Colon (tissue), 2 donors: ENCODE data around the gene IL7R.

Experiments
- FAIRE-seq: peaks from 2 replicates; lab custom pipeline; 2012; peaks lifted over from hg19 to GRCh38; lab: Jason Lieb, UNC
- donor health status: control.
- donor health status: control.

Gene IL7R

GRCh38 chr5:35856765-35857351 lies at the start of gene IL7R:
TSS of gene IL7R (plus strand) at chr5:35856891. CDS start at chr5:35856978, 87 bp downstream.
- FAIRE-seq, result no peak

DNA sequence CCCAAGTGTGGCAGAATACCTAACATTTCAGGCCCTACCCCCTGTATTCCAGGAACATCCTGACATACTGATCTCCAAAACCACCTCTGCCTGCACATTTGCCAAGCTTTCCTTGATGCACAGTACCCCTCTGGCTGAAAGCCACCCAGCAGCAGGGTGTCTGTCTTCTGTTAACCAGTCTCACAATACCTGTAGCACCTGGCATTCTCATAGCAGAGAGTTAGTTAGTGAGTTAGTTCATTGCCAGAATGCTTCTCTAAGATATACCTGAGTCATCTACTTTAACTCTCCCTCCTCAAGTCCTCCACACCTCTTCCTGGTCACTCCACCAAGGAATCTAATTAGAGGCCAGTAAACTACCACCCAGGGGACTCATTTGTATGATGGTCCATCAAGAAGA lies 46.1 kb upstream of the IL7R start:
- FAIRE-seq, result no peak

- FAIRE-seq, result no peak
Measured at GRCh38 chr5:35811108-35811741, 45.5 kb upstream of the IL7R start.

- FAIRE-seq, result no peak
Measured at GRCh38 chr5:35813521-35813920, 43.2 kb upstream of the IL7R start.

GRCh38 chr5:35815089-35815936 lies 41.4 kb upstream of the IL7R start:
- no peak for FAIRE-seq

DNA sequence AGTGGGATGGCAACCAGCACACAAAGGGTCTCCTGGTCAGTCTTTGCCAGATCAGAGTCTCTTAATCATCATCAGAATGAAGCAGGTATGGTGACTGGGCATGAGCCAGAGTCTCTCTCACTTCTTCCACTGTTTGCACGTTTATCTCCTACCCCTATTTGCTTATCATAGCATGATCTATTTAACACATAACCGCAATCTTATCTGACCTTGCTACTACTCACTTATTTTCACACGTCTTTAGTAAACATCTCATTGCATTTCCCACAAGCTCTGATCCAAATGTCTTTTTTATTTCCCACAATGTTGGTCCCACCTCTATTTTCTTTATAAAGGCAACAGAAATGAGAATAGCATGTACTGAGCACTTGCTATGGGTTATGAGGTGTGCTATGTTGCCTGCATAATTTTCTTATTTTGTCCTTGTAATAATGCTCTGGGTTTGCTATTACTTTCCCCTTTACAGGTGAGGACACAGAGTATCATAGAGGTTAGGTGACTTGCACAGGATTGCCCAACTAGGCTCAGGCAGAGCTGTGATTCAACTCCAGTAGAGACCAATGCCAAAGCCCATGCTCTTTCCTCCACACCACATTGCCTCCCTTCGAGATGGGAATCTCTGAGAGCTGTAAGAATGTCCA lies 39.7 kb upstream of the IL7R start:
- no peak for FAIRE-seq

- FAIRE-seq, result no peak
Measured at GRCh38 chr5:35819026-35819425, 37.7 kb upstream of the IL7R start.

- no peak for FAIRE-seq
Measured at GRCh38 chr5:35819668-35820067, 37.0 kb upstream of the IL7R start.

- no peak for FAIRE-seq
Measured at GRCh38 chr5:35820735-35821134, 36.0 kb upstream of the IL7R start.

DNA sequence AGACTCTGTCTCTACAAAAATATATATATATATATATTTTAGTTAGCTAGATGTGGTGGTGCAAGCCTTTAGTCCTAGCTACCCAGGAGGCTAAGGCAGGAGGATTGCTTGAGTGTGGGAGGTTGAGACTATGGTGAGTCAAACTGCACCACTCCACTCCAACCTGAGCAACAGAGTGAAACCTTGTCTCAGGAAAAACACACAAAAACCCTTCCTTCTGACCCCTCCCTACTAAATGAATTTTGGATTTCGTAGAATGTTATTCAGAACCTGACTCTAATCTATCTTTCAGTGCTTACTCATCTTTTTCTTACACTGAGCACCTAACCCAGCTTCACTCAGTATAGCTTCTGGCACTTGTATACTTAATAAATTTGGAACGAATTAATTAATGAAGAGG lies 35.2 kb upstream of the IL7R start:
- no peak for FAIRE-seq

- no peak for FAIRE-seq
Measured at GRCh38 chr5:35822511-35822910, 34.2 kb upstream of the IL7R start.

GRCh38 chr5:35823347-35824098 lies 33.2 kb upstream of the IL7R start:
- no peak for FAIRE-seq

- no peak for FAIRE-seq
Measured at GRCh38 chr5:35826056-35826455, 30.6 kb upstream of the IL7R start.

DNA sequence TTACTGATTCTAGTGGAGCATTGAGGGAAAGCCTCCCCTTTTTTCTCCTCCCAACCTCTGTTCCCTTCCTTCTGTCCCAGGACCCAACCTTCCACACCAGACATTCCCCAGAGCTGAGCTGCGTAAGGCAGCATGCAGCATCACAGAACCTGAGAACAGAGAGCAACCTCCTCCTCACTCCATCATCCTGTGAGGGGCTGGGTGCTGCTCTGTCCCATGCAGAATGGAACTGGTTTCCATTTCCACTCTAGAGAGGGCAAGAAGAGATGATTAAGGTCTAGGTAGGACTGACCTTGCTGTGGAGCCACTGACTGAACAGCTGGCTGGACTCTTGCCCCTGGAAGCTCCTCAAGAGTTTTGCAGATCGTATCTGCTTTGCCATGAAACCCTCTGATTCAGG lies 30.1 kb upstream of the IL7R start:
- no peak for FAIRE-seq

- no peak for FAIRE-seq
Measured at GRCh38 chr5:35828082-35828598, 28.6 kb upstream of the IL7R start.

GRCh38 chr5:35830587-35830986 lies 26.1 kb upstream of the IL7R start:
- FAIRE-seq, result no peak

DNA sequence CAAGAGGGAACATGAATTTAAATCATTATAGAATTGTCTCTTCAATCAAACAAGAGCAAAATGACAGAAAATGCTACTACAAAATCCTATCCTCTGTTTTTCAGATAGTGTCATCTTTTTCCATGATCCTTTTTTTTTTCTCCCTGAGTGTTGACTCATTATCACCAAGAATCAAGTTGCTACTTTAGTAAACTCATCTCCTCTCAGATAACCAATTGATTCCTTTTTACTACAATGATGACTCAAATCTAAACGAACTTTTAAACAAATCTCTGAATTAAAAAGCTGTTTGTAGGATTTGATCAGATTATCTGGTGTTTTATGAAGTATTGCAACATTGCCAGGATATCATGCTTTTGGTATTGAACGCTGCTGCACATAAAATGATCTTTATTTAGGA lies 23.9 kb upstream of the IL7R start:
- FAIRE-seq, result no peak

DNA sequence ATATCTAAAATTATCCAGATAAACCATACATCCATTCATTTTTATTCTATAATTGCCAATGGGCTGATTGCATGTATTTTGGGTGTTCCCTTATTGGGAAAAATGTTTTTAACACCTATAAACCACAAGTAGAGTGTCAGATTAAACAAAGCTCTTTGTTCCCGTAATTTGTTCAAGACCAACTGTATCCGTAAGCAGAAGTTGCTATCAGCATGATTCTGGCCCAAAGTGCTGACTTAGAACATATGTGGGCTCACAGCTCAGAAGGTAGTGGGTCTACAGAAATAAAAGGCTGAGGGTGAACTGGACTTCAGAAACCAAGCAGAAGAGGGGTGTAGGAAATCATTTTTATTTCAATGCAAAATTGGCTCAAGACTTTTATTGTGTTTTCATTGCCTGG lies 23.5 kb upstream of the IL7R start:
- no peak for FAIRE-seq

DNA sequence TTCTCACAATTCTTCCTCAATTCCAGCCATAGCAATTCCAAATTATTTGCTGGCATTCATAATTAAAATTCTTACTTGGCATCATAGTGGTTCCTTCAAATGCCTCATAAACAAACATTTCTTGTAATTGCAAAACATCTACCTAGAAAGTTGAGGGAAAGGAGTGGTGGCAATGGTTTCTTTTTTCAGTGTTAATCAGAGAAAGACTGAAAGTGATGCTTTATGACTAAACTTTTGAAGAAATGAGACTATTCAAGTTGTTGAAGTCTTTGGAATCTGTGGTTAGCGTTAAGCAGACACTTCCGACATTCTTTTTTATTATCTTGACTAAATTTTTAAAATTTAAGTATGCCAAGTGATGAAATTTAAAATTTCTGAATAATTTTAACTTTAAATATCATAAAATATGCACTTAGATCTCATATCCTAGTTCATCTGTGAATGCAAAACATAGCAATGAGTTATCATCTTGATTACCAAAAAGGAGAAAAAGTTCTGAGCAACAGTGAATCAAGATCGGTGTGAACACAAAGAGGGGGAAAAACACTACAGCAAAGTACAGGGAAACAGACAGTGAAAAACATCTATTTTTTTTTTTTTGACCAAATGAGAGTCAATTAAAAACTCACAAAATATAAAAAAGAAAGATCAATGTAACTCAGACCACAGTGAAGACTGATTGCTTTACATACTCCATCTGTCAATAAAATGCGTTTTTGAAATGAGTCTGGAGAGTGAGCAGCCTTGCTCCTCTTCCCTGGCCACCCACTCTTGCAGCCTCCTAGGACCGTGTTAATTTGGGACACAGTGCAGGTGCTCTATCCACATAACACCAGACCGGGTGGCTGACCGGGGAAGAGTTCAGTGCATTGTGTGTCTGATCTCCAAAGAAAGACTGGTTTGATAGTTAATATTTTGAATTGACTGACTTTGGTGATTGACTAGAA lies 20.6 kb upstream of the IL7R start:
- no peak for FAIRE-seq

GRCh38 chr5:35838370-35839042 lies 18.2 kb upstream of the IL7R start:
- no peak for FAIRE-seq
